GM12891 (cell line): ENCODE measurements around the gene ZNF516.
A peak's percentile ranks its signal among the peaks of the same experiment; 100 is the strongest.

Experiments
- PAX5 ChIP-seq: IDR thresholded peaks from 2 replicates; pipeline ENCODE4 v1.6.1; 2011; ENCODE audit warnings: low read length, moderate library complexity, mild to moderate bottlenecking; ENCODE audit not compliant: insufficient read depth, severe bottlenecking
- POLR2A ChIP-seq: IDR thresholded peaks from 2 replicates; pipeline ENCODE4 v1.6.1; 2011; ENCODE audit warnings: low read depth, low read length, control low read depth
- POLR2AphosphoS5 ChIP-seq: IDR thresholded peaks from 2 replicates; pipeline ENCODE4 v1.6.1; 2011; ENCODE audit warnings: low read depth, low read length, control low read depth
- POU2F2 ChIP-seq: IDR thresholded peaks from 2 replicates; pipeline ENCODE4 v1.6.1; 2011; ENCODE audit warnings: low read depth, mild to moderate bottlenecking, control low read depth, low read length, moderate library complexity
- SPI1 ChIP-seq: IDR thresholded peaks from 2 replicates; pipeline ENCODE4 v1.6.1; 2011; ENCODE audit warnings: low read depth, low read length, control low read depth
- TAF1 ChIP-seq: IDR thresholded peaks from 2 replicates; pipeline ENCODE4 v1.6.1; 2011; ENCODE audit warnings: low read depth, low read length, control low read depth

DNA sequence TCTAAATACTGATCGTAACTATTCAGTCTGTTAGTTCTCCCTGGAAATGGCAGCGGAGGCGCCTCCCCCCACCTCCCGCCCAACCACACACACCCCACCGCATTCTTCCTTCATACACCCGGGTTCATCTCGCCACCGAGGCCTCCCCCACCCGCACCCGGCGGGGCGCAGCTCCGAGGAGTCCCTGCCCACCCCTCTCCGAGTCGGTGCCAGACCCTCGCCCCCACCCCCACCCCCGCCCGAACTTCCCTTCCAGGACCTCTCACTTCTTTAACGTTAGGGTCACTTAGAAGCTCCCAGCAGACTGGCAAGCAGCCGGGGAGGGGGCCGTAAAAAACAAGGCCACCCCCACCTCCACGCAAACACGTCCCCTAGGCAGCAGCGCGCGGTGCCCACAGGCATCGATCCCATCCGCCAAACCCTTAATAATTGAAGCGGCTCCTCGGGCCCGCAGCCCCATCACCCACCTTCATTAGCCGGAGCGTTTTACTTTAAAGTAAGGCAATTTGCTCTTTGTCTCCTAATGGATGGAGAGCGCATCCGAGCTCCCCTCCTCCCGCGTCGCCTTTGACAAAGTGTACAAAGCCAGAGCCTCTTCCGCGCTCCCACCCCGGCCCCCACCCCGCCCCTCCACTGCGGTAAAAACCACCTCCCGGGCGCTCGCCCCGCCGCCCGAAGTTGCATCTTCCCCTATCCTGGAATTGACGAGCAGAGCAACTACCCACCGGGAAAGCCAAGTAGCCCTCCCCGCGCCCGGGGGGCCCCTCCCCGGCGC, 624 bp downstream of the ZNF516 start:
- TF ChIP-seq TAF1: 0 out of 2 replicates have a peak, but pooled peaks have one; percentile 12
- no peak for TF ChIP-seq POLR2A
- no peak for TF ChIP-seq SPI1
- no peak for TF ChIP-seq POLR2AphosphoS5
- no peak for TF ChIP-seq POU2F2
- no peak for TF ChIP-seq PAX5
